Activated CD4-positive, alpha-beta memory T cell treated with anti-CD3 and anti-CD28 coated beads for 36 hours (primary cell): ENCODE results near the gene KCTD8. TPM values are rescaled to one million over a fixed set of nuclear protein-coding genes. Genes with fewer than 3 reads are reported as not detected.
"Not testable (repeated sequence)": the region's sequence is repeated elsewhere in the genome, so short reads cannot be mapped to it uniquely, and the experiment has no call there.

Experiments used
- CTCF ChIA-PET: fragments of 350-600 bp; sonication (Branson Sonifier 250); formaldehyde crosslinking; loops from one replicate; lab custom pipeline; 2021; ENCODE audit warnings: antibody characterized with exemption, inconsistent platforms; lab: Charles Lee
- POLR2A ChIA-PET: fragments of 350-600 bp; sonication (Branson Sonifier 250); formaldehyde crosslinking; loops from one replicate; lab custom pipeline; 2021; ENCODE audit warnings: antibody characterized with exemption; lab: Charles Lee
- DNase-seq: peaks from one replicate; pipeline ENCODE4 v3.0.0-alpha.2; 2020
- H3K27ac Mint-ChIP-seq: one replicate; pipeline ENCODE4 v1.8.0; 2021; ENCODE audit warnings: mixed read lengths
- H3K27me3 Mint-ChIP-seq: one replicate; pipeline ENCODE4 v1.8.0; 2021; ENCODE audit warnings: mixed read lengths
- H3K36me3 Mint-ChIP-seq: one replicate; pipeline ENCODE4 v1.8.0; 2021; ENCODE audit warnings: mixed read lengths
- H3K4me1 Mint-ChIP-seq: one replicate; pipeline ENCODE4 v1.8.0; 2021; ENCODE audit warnings: low read depth, mixed read lengths
- H3K4me3 Mint-ChIP-seq: one replicate; pipeline ENCODE4 v1.8.0; 2021; ENCODE audit warnings: mild to moderate bottlenecking, mixed read lengths
- H3K9me3 Mint-ChIP-seq: one replicate; pipeline ENCODE4 v1.8.0; 2021; ENCODE audit warnings: mixed read lengths
- intact Hi-C: fragments of 100-400 bp; cut with micrococcal nuclease; formaldehyde crosslinking; loops from one replicate; pipeline ENCODE4 v1.15.1; 2023
- total RNA-seq, 2 experiments: library from RNA; stranded (reverse); gene quantifications; one replicate each; pipeline ENCODE4 v1.2.3, GENCODE V29; 2021

KCTD8 gene
- total RNA-seq, 2 experiments from 2014 or later = not detected

- Mint-ChIP-seq H3K4me1 (no peaks in the 10 kb centered on the region), H3K27ac (no peak overlapping the region), H3K36me3 (no peaks in the 10 kb centered on the region), H3K27me3 (no peaks in the 10 kb centered on the region), H3K4me3 (no peak overlapping the region), H3K9me3 (peaks cover 9% of the 10 kb centered on the region)
- ChIA-PET POLR2A (no interaction called here), CTCF (no interaction called here)
- intact Hi-C loops = no loop called here
- no peak for DNase-seq
Measured at GRCh38 chr4:44186096-44186849, 262.3 kb downstream of the KCTD8 start.

GRCh38 chr4:44181491-44182349 lies 266.9 kb downstream of the KCTD8 start:
- H3K27ac Mint-ChIP-seq, DNase-seq, intact Hi-C loops, H3K4me1 Mint-ChIP-seq, H3K36me3 Mint-ChIP-seq, H3K27me3 Mint-ChIP-seq, CTCF ChIA-PET, H3K4me3 Mint-ChIP-seq, POLR2A ChIA-PET: not testable (repeated sequence)
- H3K9me3 Mint-ChIP-seq = peaks cover 10% of the 10 kb centered on the region

- H3K27me3 Mint-ChIP-seq, POLR2A ChIA-PET, H3K27ac Mint-ChIP-seq, CTCF ChIA-PET, H3K4me3 Mint-ChIP-seq, DNase-seq, H3K9me3 Mint-ChIP-seq, intact Hi-C loops, H3K4me1 Mint-ChIP-seq, H3K36me3 Mint-ChIP-seq: not testable (repeated sequence)
Measured at GRCh38 chr4:44167766-44168165, 280.8 kb downstream of the KCTD8 start.

- H3K27ac Mint-ChIP-seq = no peak overlapping the region
- ChIA-PET CTCF (no interaction called here), POLR2A (no interaction called here)
- intact Hi-C loops = no loop called here
- H3K36me3 Mint-ChIP-seq = no peaks in the 10 kb centered on the region
- DNase-seq = no peak
- peaks cover 2% of the 10 kb centered on the region for H3K9me3 Mint-ChIP-seq
- no peak overlapping the region for H3K4me3 Mint-ChIP-seq
- no peaks in the 10 kb centered on the region for H3K27me3 Mint-ChIP-seq
- H3K4me1 Mint-ChIP-seq = no peaks in the 10 kb centered on the region
Measured at GRCh38 chr4:44165938-44166337, 282.7 kb downstream of the KCTD8 start.

GRCh38 chr4:44162538-44163270 lies 285.9 kb downstream of the KCTD8 start:
- intact Hi-C loops = no loop called here
- Mint-ChIP-seq H3K27me3 (no peaks in the 10 kb centered on the region), H3K27ac (no peak overlapping the region), H3K9me3 (no peaks in the 10 kb centered on the region), H3K4me1 (no peaks in the 10 kb centered on the region), H3K36me3 (no peaks in the 10 kb centered on the region), H3K4me3 (no peak overlapping the region)
- DNase-seq = no peak
- ChIA-PET POLR2A (no interaction called here), CTCF (no interaction called here)

GRCh38 chr4:44161756-44162155 lies 286.9 kb downstream of the KCTD8 start:
- H3K4me3 Mint-ChIP-seq = no peak overlapping the region

GRCh38 chr4:44160776-44161367 lies 287.7 kb downstream of the KCTD8 start:
- CTCF ChIA-PET = no interaction called here
- Mint-ChIP-seq H3K9me3 (peaks cover 7% of the 10 kb centered on the region), H3K4me1 (no peaks in the 10 kb centered on the region), H3K4me3 (no peak overlapping the region), H3K36me3 (no peaks in the 10 kb centered on the region), H3K27ac (no peak overlapping the region), H3K27me3 (no peaks in the 10 kb centered on the region)
- DNase-seq = no peak
- POLR2A ChIA-PET = no interaction called here
- intact Hi-C loops = no loop called here

More at GRCh38 chr4:44161756-44162155, 286.9 kb downstream of the KCTD8 start:
- no peaks in the 10 kb centered on the region for H3K4me1 Mint-ChIP-seq
- no peak for DNase-seq
- H3K27ac Mint-ChIP-seq = no peak overlapping the region
- H3K36me3 Mint-ChIP-seq = no peaks in the 10 kb centered on the region
- H3K27me3 Mint-ChIP-seq = no peaks in the 10 kb centered on the region
- ChIA-PET POLR2A (no interaction called here), CTCF (no interaction called here)
- no peaks in the 10 kb centered on the region for H3K9me3 Mint-ChIP-seq
- intact Hi-C loops = no loop called here

GRCh38 chr4:44159991-44160390 lies 288.6 kb downstream of the KCTD8 start:
- POLR2A ChIA-PET = no interaction called here
- intact Hi-C loops = no loop called here
- peaks cover 11% of the 10 kb centered on the region for H3K9me3 Mint-ChIP-seq
- DNase-seq = no peak
- no peaks in the 10 kb centered on the region for H3K36me3 Mint-ChIP-seq
- no peak overlapping the region for H3K27ac Mint-ChIP-seq
- CTCF ChIA-PET = no interaction called here
- no peaks in the 10 kb centered on the region for H3K27me3 Mint-ChIP-seq
- H3K4me3 Mint-ChIP-seq = no peak overlapping the region
- no peaks in the 10 kb centered on the region for H3K4me1 Mint-ChIP-seq

GRCh38 chr4:44157611-44158277 lies 290.9 kb downstream of the KCTD8 start:
- no peak for DNase-seq
- Mint-ChIP-seq H3K9me3 (peaks cover 20% of the 10 kb centered on the region), H3K4me3 (no peak overlapping the region), H3K4me1 (no peaks in the 10 kb centered on the region), H3K27ac (no peak overlapping the region), H3K27me3 (no peaks in the 10 kb centered on the region), H3K36me3 (no peaks in the 10 kb centered on the region)
- ChIA-PET POLR2A (no interaction called here), CTCF (no interaction called here)
- intact Hi-C loops = no loop called here

GRCh38 chr4:44150091-44150576 lies 298.5 kb downstream of the KCTD8 start:
- DNase-seq = no peak
- no peaks in the 10 kb centered on the region for H3K36me3 Mint-ChIP-seq
- no peaks in the 10 kb centered on the region for H3K4me1 Mint-ChIP-seq
- H3K27ac Mint-ChIP-seq = no peak overlapping the region
- ChIA-PET CTCF (no interaction called here), POLR2A (no interaction called here)
- intact Hi-C loops = no loop called here
- no peaks in the 10 kb centered on the region for H3K27me3 Mint-ChIP-seq
- H3K9me3 Mint-ChIP-seq = peaks cover 13% of the 10 kb centered on the region
- no peak overlapping the region for H3K4me3 Mint-ChIP-seq

- H3K9me3 Mint-ChIP-seq = peaks cover 8% of the 10 kb centered on the region
- H3K36me3 Mint-ChIP-seq = no peaks in the 10 kb centered on the region
- intact Hi-C loops = no loop called here
- H3K27ac Mint-ChIP-seq = no peak overlapping the region
- H3K27me3 Mint-ChIP-seq = no peaks in the 10 kb centered on the region
- no peak overlapping the region for H3K4me3 Mint-ChIP-seq
- ChIA-PET POLR2A (no interaction called here), CTCF (no interaction called here)
- H3K4me1 Mint-ChIP-seq = no peaks in the 10 kb centered on the region
- no peak for DNase-seq
Measured at GRCh38 chr4:44149282-44149681, 299.3 kb downstream of the KCTD8 start.
